Measurements from ENCODE around the gene EFNA5.

DNA sequence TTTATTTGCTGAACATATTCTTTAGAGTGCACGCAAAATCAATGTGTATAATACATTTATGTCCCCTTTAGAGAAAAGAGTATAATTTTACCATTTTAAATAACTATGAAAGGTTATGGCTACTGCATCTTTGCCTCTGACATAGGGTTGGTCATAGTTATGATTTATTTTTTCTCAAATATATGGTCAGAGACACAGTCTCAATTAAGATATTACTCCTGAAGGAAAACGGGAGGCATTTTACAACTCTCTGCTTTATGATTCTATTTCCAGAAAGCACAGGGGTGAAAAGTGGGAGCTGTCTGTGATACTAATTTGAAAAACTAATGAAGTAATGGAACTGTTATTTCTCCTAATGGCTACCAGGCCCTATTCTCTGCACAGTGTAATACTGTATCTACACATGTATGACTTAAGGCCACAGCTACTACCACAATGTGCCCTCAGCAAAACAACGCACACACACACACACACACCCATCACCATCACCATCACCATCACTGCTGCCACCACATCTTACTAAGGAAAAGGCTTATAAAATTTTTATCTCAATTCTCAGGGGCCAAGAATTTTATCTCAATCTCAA, 262.9 kb downstream of the EFNA5 start:
- TF ChIP-seq JUND (IDR thresholded peaks at IDR 0.05) (no peak), FOXA1 (IDR thresholded peaks at IDR 0.05) (no peak), TAF1 (conservative IDR thresholded peaks at IDR 0.05) (no peak), RAD21 (IDR thresholded peaks at IDR 0.05) (no peak)
- TF ChIP-seq, protein P1, sequence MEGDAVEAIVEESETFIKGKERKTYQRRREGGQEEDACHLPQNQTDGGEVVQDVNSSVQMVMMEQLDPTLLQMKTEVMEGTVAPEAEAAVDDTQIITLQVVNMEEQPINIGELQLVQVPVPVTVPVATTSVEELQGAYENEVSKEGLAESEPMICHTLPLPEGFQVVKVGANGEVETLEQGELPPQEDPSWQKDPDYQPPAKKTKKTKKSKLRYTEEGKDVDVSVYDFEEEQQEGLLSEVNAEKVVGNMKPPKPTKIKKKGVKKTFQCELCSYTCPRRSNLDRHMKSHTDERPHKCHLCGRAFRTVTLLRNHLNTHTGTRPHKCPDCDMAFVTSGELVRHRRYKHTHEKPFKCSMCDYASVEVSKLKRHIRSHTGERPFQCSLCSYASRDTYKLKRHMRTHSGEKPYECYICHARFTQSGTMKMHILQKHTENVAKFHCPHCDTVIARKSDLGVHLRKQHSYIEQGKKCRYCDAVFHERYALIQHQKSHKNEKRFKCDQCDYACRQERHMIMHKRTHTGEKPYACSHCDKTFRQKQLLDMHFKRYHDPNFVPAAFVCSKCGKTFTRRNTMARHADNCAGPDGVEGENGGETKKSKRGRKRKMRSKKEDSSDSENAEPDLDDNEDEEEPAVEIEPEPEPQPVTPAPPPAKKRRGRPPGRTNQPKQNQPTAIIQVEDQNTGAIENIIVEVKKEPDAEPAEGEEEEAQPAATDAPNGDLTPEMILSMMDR (IDR thresholded peaks at IDR 0.05; ENCODE audit: low read depth, low read length, missing input control) = no peak
- TF ChIP-seq, protein P2, sequence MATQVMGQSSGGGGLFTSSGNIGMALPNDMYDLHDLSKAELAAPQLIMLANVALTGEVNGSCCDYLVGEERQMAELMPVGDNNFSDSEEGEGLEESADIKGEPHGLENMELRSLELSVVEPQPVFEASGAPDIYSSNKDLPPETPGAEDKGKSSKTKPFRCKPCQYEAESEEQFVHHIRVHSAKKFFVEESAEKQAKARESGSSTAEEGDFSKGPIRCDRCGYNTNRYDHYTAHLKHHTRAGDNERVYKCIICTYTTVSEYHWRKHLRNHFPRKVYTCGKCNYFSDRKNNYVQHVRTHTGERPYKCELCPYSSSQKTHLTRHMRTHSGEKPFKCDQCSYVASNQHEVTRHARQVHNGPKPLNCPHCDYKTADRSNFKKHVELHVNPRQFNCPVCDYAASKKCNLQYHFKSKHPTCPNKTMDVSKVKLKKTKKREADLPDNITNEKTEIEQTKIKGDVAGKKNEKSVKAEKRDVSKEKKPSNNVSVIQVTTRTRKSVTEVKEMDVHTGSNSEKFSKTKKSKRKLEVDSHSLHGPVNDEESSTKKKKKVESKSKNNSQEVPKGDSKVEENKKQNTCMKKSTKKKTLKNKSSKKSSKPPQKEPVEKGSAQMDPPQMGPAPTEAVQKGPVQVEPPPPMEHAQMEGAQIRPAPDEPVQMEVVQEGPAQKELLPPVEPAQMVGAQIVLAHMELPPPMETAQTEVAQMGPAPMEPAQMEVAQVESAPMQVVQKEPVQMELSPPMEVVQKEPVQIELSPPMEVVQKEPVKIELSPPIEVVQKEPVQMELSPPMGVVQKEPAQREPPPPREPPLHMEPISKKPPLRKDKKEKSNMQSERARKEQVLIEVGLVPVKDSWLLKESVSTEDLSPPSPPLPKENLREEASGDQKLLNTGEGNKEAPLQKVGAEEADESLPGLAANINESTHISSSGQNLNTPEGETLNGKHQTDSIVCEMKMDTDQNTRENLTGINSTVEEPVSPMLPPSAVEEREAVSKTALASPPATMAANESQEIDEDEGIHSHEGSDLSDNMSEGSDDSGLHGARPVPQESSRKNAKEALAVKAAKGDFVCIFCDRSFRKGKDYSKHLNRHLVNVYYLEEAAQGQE (IDR thresholded peaks at IDR 0.05) = no peak
- TF ChIP-seq, protein P3, sequence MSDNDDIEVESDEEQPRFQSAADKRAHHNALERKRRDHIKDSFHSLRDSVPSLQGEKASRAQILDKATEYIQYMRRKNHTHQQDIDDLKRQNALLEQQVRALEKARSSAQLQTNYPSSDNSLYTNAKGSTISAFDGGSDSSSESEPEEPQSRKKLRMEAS (IDR thresholded peaks at IDR 0.05) = no peak

Measured in liver (tissue), 3 donors.